GM10266 (cell line): Measurements from ENCODE around the gene PHKB.
A peak's percentile ranks its signal among the peaks of the same experiment; 100 is the strongest.

Experiments
- DNase-seq: peaks from one replicate; pipeline ENCODE4 v3.0.0; 2012; ENCODE audit errors: extremely low spot score
- CTCF ChIP-seq: IDR thresholded peaks from 2 replicates; pipeline ENCODE4 v1.5.1; 2012; ENCODE audit warnings: mild to moderate bottlenecking, low read depth; ENCODE audit not compliant: control insufficient read depth, insufficient read depth; ENCODE audit errors: missing control alignments

The PHKB gene

GRCh38 chr16:47584464-47585225 lies 123.5 kb downstream of the PHKB start:
- no peak for DNase-seq
- no peak for TF ChIP-seq CTCF

GRCh38 chr16:47586121-47586520 lies 125.0 kb downstream of the PHKB start:
- no peak for DNase-seq
- no peak for TF ChIP-seq CTCF

GRCh38 chr16:47590472-47590871 lies 129.3 kb downstream of the PHKB start:
- no peak for DNase-seq
- TF ChIP-seq CTCF, result no peak

GRCh38 chr16:47592232-47592631 lies 131.1 kb downstream of the PHKB start:
- TF ChIP-seq CTCF, result no peak
- no peak for DNase-seq

GRCh38 chr16:47599512-47599911 lies 138.4 kb downstream of the PHKB start:
- TF ChIP-seq CTCF, result no peak
- peak; percentile 20 for DNase-seq

GRCh38 chr16:47600376-47600775 lies 139.2 kb downstream of the PHKB start:
- no peak for TF ChIP-seq CTCF
- no peak for DNase-seq

GRCh38 chr16:47604306-47604705 lies 143.2 kb downstream of the PHKB start:
- no peak for DNase-seq
- no peak for TF ChIP-seq CTCF
